ENCODE results near the gene ACSL1. TPM values are rescaled to one million over a fixed set of nuclear protein-coding genes. Genes with fewer than 3 reads are reported as not detected.

The ACSL1 gene
- total RNA-seq, 2 donors from 2014 or later = 144 to 156 TPM

DNA sequence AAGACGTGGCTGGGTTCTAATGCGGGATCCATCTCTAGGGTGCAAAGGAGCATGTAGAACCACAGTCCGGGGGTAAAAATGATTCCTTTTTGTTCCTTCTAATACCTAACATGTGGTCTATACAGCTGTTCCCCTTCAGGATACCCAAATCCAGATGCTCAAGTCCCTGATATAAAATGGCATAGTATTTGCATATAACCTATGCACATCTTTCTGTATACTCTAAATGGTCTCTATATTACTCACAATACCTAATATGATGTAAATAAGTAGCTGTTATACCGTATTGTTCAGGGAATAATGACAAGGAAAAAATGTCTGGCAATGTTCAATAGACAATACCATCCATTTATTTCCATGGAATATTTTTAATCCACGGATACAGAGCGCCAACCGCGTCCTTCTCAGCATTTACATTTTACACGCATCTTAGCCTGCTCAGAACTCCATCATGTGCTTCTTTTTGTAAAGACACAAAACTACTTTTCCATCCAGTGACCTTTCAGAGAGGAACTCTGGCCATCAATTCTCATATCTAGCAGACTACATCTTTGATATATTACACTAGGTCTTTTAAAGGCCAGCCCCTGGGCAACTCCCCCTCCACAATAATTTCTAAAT is 31.9 kb downstream of the ACSL1 start:
- no peaks in the 10 kb centered on the region for H3K27me3 ChIP-seq
- H3K4me1 ChIP-seq = peaks cover 0 to 31% of the 10 kb centered on the region in 2 donors
- H3K27ac ChIP-seq = peak overlapping the region; percentile 2 to 70
- TF ChIP-seq, protein P1, sequence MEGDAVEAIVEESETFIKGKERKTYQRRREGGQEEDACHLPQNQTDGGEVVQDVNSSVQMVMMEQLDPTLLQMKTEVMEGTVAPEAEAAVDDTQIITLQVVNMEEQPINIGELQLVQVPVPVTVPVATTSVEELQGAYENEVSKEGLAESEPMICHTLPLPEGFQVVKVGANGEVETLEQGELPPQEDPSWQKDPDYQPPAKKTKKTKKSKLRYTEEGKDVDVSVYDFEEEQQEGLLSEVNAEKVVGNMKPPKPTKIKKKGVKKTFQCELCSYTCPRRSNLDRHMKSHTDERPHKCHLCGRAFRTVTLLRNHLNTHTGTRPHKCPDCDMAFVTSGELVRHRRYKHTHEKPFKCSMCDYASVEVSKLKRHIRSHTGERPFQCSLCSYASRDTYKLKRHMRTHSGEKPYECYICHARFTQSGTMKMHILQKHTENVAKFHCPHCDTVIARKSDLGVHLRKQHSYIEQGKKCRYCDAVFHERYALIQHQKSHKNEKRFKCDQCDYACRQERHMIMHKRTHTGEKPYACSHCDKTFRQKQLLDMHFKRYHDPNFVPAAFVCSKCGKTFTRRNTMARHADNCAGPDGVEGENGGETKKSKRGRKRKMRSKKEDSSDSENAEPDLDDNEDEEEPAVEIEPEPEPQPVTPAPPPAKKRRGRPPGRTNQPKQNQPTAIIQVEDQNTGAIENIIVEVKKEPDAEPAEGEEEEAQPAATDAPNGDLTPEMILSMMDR (IDR thresholded peaks at IDR 0.05) = no peak
- H3K36me3 ChIP-seq = peaks cover 13% of the 10 kb centered on the region
- no peak for DNase-seq (ENCODE audit: low spot score)
- H3K4me3 ChIP-seq = no peak overlapping the region
- H3K9me3 ChIP-seq = no peaks in the 10 kb centered on the region

DNA sequence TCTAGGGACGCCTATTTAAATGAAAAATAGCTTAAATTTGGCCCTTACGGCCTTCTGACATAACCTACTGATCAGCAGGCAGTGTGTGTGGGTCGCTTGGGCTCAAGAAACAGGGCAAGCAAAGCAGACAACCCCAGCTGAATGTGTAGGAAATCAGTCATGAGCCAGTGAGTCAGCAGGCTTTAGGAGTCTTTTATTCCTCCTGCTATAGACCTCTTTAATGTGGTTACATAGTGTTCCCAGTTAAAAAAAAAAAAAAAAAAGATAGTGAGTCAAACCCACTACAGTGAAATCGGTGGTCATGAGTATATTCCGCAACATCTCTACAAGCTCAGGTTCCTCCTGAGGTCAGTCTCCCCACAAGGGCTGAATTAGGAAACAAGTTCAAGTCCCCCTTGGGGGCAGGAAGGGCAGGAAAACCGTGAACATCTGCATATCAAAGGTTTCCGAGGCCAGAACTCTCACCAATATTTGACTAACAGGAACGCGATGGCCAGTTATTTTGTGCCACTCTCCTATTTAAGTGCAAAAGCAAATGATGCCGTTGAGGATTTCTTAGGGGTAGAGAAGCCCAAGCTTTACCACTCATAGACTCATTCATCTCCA is 32.7 kb downstream of the ACSL1 start:
- H3K27me3 ChIP-seq = no peaks in the 10 kb centered on the region
- peak overlapping the region; percentile 6 to 70 for H3K27ac ChIP-seq
- no peak for DNase-seq (ENCODE audit: low spot score)
- no peak overlapping the region for H3K4me3 ChIP-seq
- H3K4me1 ChIP-seq = peaks cover 0 to 31% of the 10 kb centered on the region in 2 donors
- H3K36me3 ChIP-seq = peaks cover 18% of the 10 kb centered on the region
- TF ChIP-seq, protein P1 (IDR thresholded peaks at IDR 0.05) = no peak
- H3K9me3 ChIP-seq = no peaks in the 10 kb centered on the region

DNA sequence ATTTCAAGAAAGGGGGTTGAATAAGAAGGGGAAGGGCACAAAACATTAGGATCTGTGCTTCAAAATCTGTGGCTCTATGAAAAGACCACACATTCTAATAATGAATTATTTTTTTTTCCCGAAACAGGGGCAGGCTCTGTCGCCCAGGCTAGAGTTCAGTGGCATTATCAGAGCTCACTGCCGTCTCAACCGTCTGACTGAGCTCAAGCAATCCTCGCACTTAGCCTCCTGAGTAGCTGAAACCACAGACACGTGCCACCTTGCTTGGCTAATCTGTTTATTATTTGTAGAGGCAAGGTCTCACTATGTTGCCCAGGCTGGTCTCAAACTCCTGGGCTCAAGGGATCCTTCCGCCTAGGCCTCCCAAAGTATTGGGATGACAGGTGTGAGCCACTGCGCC is 33.4 kb downstream of the ACSL1 start:
- H3K36me3 ChIP-seq = peaks cover 21% of the 10 kb centered on the region
- no peak overlapping the region for H3K4me3 ChIP-seq
- DNase-seq (ENCODE audit: low spot score) = no peak
- TF ChIP-seq, protein P1 (IDR thresholded peaks at IDR 0.05) = no peak
- peak overlapping the region; percentile 6 to 70 for H3K27ac ChIP-seq
- H3K27me3 ChIP-seq = no peaks in the 10 kb centered on the region
- H3K9me3 ChIP-seq = no peaks in the 10 kb centered on the region
- H3K4me1 ChIP-seq = peaks cover 0 to 31% of the 10 kb centered on the region in 2 donors

DNA sequence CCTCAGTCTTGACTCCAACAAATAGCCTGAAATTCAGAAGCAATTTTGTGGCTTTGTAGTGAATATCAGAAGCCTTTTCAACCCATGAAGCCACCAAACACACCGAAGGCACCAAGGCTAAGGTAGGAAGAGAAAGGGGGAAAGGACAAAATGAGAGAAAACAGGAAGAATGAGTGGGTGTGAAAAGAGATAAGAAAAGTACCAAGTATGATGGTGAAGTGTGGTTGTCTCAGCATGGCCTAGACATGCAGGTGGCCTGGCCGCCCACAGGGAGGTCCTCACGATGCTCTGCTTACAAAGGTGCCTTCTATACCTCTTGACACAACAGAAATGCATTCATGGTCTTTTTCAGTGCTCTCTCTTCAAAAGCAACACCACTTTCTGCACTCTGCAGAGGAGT is 34.9 kb downstream of the ACSL1 start:
- Histone ChIP-seq H3K36me3 (peaks cover 32% of the 10 kb centered on the region), H3K4me1 (peaks cover 0 to 31% of the 10 kb centered on the region in 2 donors), H3K4me3 (no peak overlapping the region), H3K27me3 (no peaks in the 10 kb centered on the region), H3K9me3 (no peaks in the 10 kb centered on the region), H3K27ac (no peak overlapping the region)
- TF ChIP-seq, protein P1 (IDR thresholded peaks at IDR 0.05) = no peak
- DNase-seq (ENCODE audit: low spot score) = no peak

DNA sequence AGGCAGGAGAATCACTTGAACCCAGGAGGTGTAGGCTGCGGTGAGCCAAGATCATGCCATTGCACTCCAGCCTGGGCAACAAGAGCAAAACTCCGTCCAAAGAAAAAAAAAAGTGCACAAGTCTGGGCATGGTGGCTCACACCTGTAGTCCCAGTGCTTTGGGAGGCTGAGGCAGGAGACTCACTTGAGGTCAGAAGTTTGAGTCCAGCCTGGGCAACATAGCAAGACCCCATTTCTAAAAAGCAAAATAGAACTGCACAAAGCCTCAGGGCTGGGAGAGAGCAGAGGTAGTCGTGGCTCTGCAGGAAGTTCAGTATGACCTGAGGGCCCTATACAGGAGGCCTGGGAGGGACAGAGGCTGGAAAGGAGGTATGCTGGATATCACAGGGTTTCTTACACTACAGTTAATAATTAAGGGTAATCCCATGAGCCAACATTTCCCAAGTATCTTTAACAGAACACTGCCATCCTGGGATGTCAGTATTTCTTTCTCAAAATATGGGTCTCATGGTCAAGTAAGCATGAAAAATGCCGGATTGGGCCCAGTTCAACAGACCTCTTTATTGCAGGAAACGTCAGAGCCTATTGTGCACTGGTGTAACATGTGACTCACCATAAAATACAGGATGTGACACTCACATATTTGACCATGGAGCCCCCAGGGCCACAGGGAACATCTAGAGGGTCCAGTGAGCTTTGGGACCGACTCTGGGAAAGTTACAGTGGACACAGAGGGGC is 37.8 kb downstream of the ACSL1 start:
- TF ChIP-seq, protein P1 (IDR thresholded peaks at IDR 0.05) = no peak
- peaks cover 58% of the 10 kb centered on the region for H3K36me3 ChIP-seq
- peaks cover 0 to 17% of the 10 kb centered on the region in 2 donors for H3K4me1 ChIP-seq
- H3K9me3 ChIP-seq = no peaks in the 10 kb centered on the region
- no peak overlapping the region for H3K4me3 ChIP-seq
- no peak for DNase-seq (ENCODE audit: low spot score)
- H3K27ac ChIP-seq = no peak overlapping the region
- no peaks in the 10 kb centered on the region for H3K27me3 ChIP-seq

All from right atrium auricular region (tissue), 2 donors.